B cell (primary cell): ENCODE data around the gene PARD3. TPM values are rescaled to one million over a fixed set of nuclear protein-coding genes. Genes with fewer than 3 reads are reported as not detected.

Experiments
- ATAC-seq: fragments of 200-7000 bp; cut with Tn5 transposase; one replicate; pipeline ENCODE4 v1.10.0; 2021; ENCODE audit warnings: low read depth, mild to moderate bottlenecking, moderate number of reproducible peaks, moderate library complexity
- CTCF ChIA-PET: fragments of 350-600 bp; sonication (Branson Sonifier 250); formaldehyde crosslinking; loops from one replicate; lab custom pipeline; 2021; ENCODE audit warnings: antibody characterized with exemption, inconsistent platforms; lab: Charles Lee
- POLR2A ChIA-PET: fragments of 350-600 bp; sonication (Branson Sonifier 250); formaldehyde crosslinking; loops from one replicate; lab custom pipeline; 2021; ENCODE audit warnings: antibody characterized with exemption; lab: Charles Lee
- DNase-seq: peaks from one replicate; pipeline ENCODE4 v3.0.0; 2013
- H2AFZ ChIP-seq: 2 replicates; pipeline ENCODE4 v1.6.1; 2012; ENCODE audit warnings: mild to moderate bottlenecking, low read depth, low read length; ENCODE audit not compliant: insufficient read depth, poor library complexity, severe bottlenecking
- H3K27ac ChIP-seq, 2 donors: 1 replicate in 1 of 2; 2 replicates in 1 of 2; pipeline ENCODE4 v1.5.1; 2012 to 2013; ENCODE audit warnings: low read length in 2 of 2, mild to moderate bottlenecking in 2 of 2, moderate library complexity in 1 of 2
- H3K27me3 ChIP-seq, 4 experiments: fragments of 200-600 bp in 1 of 4; sonication (generic) in 1 of 4; replicated peaks in 1 of 4; 1 replicate in 2 of 4; 2 replicates in 2 of 4; pipeline versions ENCODE4 v1.6.1 to v1.7.0; 2013 to 2016; ENCODE audit warnings: low read length in 3 of 4, mild to moderate bottlenecking in 2 of 4, mixed read lengths in 1 of 4, moderate library complexity in 1 of 4; ENCODE audit not compliant: insufficient read depth in 4 of 4, control insufficient read depth in 3 of 4; ENCODE audit errors: control extremely low read depth in 1 of 4
- H3K36me3 ChIP-seq, 2 experiments: replicated peaks in 1 of 2; 1 replicate in 1 of 2; 2 replicates in 1 of 2; pipeline versions ENCODE4 v1.6.1 to v1.7.1; 2013; ENCODE audit warnings: low read length in 1 of 2; ENCODE audit not compliant: insufficient read depth in 2 of 2, control insufficient read depth in 1 of 2; ENCODE audit errors: control extremely low read depth in 1 of 2, extremely low read depth in 1 of 2
- H3K4me1 ChIP-seq, 2 donors: fragments of 200-600 bp in 1 of 2; sonication (generic) in 1 of 2; 1 replicate in 1 of 2; 2 replicates in 1 of 2; pipeline versions ENCODE4 v1.5.1 to v1.6.1; 2013 to 2017; ENCODE audit warnings: low read length in 2 of 2; ENCODE audit not compliant: control insufficient read depth in 2 of 2, insufficient read depth in 2 of 2
- H3K4me2 ChIP-seq: replicated peaks from 2 replicates; pipeline ENCODE3; 2012; ENCODE audit warnings: mild to moderate bottlenecking, low read depth, low read length; ENCODE audit not compliant: poor library complexity, severe bottlenecking
- H3K4me3 ChIP-seq, 5 experiments: fragments of 200-600 bp in 1 of 5; sonication (generic) in 1 of 5; 1 replicate in 3 of 5; 2 replicates in 2 of 5; pipeline versions ENCODE4 v1.5.1 to v1.7.0; 2011 to 2016; ENCODE audit warnings: low read length in 4 of 5, mild to moderate bottlenecking in 4 of 5, low read depth in 2 of 5, control low read depth in 1 of 5, moderate library complexity in 1 of 5; ENCODE audit not compliant: insufficient read depth in 1 of 5; ENCODE audit errors: control extremely low read depth in 1 of 5, extremely low read depth in 1 of 5
- H3K79me2 ChIP-seq: fragments of 200-600 bp; sonication (generic); one replicate; pipeline ENCODE4 v1.6.0; 2016; ENCODE audit warnings: low read length; ENCODE audit not compliant: control insufficient read depth, insufficient read depth
- H3K9ac ChIP-seq: fragments of 200-600 bp; sonication (generic); 2 replicates; pipeline ENCODE4 v1.6.1; 2017; ENCODE audit warnings: mild to moderate bottlenecking, low read length, moderate library complexity
- H3K9me3 ChIP-seq, 3 donors: one replicate each; pipeline versions ENCODE4 v1.6.1 to v1.7.1; 2013; ENCODE audit warnings: low read length in 2 of 3; ENCODE audit not compliant: control insufficient read depth in 2 of 3, insufficient read depth in 1 of 3; ENCODE audit errors: control extremely low read depth in 1 of 3
- H4K20me1 ChIP-seq: 2 replicates; pipeline ENCODE4 v1.6.0; 2012; ENCODE audit warnings: mild to moderate bottlenecking, low read length; ENCODE audit not compliant: insufficient read depth, control insufficient read depth, poor library complexity, severe bottlenecking
- H3K27ac Mint-ChIP-seq: one replicate; pipeline ENCODE4 v1.8.0; 2021; ENCODE audit warnings: mixed read lengths
- H3K27me3 Mint-ChIP-seq: one replicate; pipeline ENCODE4 v1.8.0; 2021; ENCODE audit warnings: mixed read lengths
- H3K4me1 Mint-ChIP-seq: one replicate; pipeline ENCODE4 v1.8.0; 2021; ENCODE audit warnings: mixed read lengths
- H3K4me3 Mint-ChIP-seq: one replicate; pipeline ENCODE4 v1.8.0; 2021; ENCODE audit warnings: mixed read lengths
- H3K9me3 Mint-ChIP-seq: one replicate; pipeline ENCODE4 v1.8.0; 2022; ENCODE audit warnings: mixed read lengths; ENCODE audit not compliant: insufficient read depth
- EZH2 ChIP-seq: IDR thresholded peaks from 2 replicates; pipeline ENCODE4 v1.6.1; 2012; ENCODE audit warnings: borderline replicate concordance, low read depth, mild to moderate bottlenecking, moderate library complexity, low read length; ENCODE audit not compliant: insufficient read depth, poor library complexity, severe bottlenecking
- WGBS: methylation state at CpG from one replicate; pipeline ENCODE4 v1.1.5; 2013; ENCODE audit warnings: missing lambda C conversion rate; ENCODE audit not compliant: insufficient coverage; 5-methylcytosine and 5-hydroxymethylcytosine counted together
- intact Hi-C: fragments of 100-400 bp; cut with micrococcal nuclease; formaldehyde crosslinking; loops from one replicate; pipeline ENCODE4 v1.10.0; 2022
- polyA plus RNA-seq: library from polyadenylated mRNA; depleted of rRNA; stranded (reverse); fragments of >200 nt; gene quantifications from 2 replicates; pipeline ENCODE4 v1.2.3, GENCODE V29; 2012
- total RNA-seq, 2 donors: library from RNA; stranded (reverse); fragments of 120-200 nt in 1 of 2; gene quantifications; 1 replicate in 1 of 2; 2 replicates in 1 of 2; pipeline versions ENCODE4 v1.2.3 to v1.2.4, GENCODE V29; 2013 to 2022
- TF ChIP-seq, protein P1 (sequence below): fragments of 200-600 bp; IDR thresholded peaks from one replicate; pipeline ENCODE4 v1.8.0; 2022; ENCODE audit warnings: antibody characterized with exemption, mild to moderate bottlenecking

PARD3 gene
- total and polyA plus RNA-seq, 2 donors (not counting 1 experiment from before 2014, with no cell fraction given): not detected

DNA sequence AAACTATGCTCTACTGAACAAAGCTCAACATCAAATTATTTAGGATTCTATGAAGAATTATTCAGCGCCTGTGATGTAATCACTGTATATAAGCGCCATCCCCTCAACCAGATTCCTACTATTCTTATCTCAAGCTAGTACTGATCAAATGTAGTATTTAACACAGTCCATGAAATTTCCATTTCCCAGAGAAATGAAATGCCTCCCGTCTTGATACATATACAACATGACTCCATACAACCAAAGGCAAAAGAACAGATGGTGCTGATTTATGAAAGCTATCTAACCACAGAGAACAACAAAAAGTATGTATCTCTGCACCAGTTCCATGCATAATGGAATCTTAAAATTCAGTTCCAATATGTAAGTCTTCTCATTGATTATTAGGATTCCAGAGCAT lies 406.1 kb downstream of the PARD3 start:
- Histone ChIP-seq H3K4me3 (no peak overlapping the region), H3K36me3 (no peaks in the 10 kb centered on the region), H4K20me1 (no peaks in the 10 kb centered on the region), H3K9me3 (no peaks in the 10 kb centered on the region), H3K27me3 (no peaks in the 10 kb centered on the region), H3K79me2 (no peaks in the 10 kb centered on the region), H3K4me2 (no peak overlapping the region), H3K9ac (no peak overlapping the region), H3K27ac (no peak overlapping the region), H3K4me1 (no peaks in the 10 kb centered on the region), H2AFZ (no peak overlapping the region)
- H3K4me3 Mint-ChIP-seq: no peak overlapping the region
- H3K27ac Mint-ChIP-seq: no peak overlapping the region
- no peak for DNase-seq
- H3K9me3 Mint-ChIP-seq: no peaks in the 10 kb centered on the region
- ChIA-PET CTCF (no interaction called here), POLR2A (no interaction called here)
- WGBS: no CpG with 5 or more reads among the region's 3 CpGs
- no peak for ATAC-seq
- TF ChIP-seq, protein P1, sequence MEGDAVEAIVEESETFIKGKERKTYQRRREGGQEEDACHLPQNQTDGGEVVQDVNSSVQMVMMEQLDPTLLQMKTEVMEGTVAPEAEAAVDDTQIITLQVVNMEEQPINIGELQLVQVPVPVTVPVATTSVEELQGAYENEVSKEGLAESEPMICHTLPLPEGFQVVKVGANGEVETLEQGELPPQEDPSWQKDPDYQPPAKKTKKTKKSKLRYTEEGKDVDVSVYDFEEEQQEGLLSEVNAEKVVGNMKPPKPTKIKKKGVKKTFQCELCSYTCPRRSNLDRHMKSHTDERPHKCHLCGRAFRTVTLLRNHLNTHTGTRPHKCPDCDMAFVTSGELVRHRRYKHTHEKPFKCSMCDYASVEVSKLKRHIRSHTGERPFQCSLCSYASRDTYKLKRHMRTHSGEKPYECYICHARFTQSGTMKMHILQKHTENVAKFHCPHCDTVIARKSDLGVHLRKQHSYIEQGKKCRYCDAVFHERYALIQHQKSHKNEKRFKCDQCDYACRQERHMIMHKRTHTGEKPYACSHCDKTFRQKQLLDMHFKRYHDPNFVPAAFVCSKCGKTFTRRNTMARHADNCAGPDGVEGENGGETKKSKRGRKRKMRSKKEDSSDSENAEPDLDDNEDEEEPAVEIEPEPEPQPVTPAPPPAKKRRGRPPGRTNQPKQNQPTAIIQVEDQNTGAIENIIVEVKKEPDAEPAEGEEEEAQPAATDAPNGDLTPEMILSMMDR: no peak
- TF ChIP-seq EZH2: no peak
- intact Hi-C loops: no loop called here
- no peaks in the 10 kb centered on the region for H3K27me3 Mint-ChIP-seq
- H3K4me1 Mint-ChIP-seq: no peaks in the 10 kb centered on the region

DNA sequence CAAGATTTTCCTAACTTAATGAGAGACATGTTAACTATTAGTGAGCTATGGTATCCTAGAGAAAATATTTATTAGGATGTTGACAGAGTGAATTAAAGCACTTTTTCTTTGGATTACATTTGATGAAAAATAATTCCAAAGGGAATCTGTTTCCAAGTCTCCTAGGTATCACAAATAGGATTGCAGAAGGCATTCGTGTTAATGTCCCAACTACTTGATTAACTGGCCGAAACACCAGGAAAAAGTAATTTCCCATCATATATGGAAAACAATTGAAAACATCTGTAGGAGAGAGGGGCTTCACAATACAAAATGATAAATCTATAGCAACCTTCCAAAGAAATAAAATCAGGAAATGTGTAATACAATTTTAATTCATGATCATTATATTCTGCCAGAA lies 406.7 kb downstream of the PARD3 start:
- H3K9me3 ChIP-seq: no peaks in the 10 kb centered on the region

More for the DNA sequence above, 406.7 kb downstream of the PARD3 start:
- no peak for TF ChIP-seq EZH2
- TF ChIP-seq, protein P1: no peak
- H3K4me1 Mint-ChIP-seq: no peaks in the 10 kb centered on the region
- no peaks in the 10 kb centered on the region for H4K20me1 ChIP-seq
- intact Hi-C loops: no loop called here
- no peak overlapping the region for H3K4me2 ChIP-seq
- no peak overlapping the region for H2AFZ ChIP-seq
- no peak overlapping the region for H3K9ac ChIP-seq
- H3K27ac Mint-ChIP-seq: no peak overlapping the region
- no peak for ATAC-seq
- no peak for DNase-seq
- no peak overlapping the region for H3K4me3 Mint-ChIP-seq
- H3K4me1 ChIP-seq: no peaks in the 10 kb centered on the region
- CTCF ChIA-PET: no interaction called here
- H3K36me3 ChIP-seq: no peaks in the 10 kb centered on the region
- H3K27me3 ChIP-seq: no peaks in the 10 kb centered on the region
- H3K4me3 ChIP-seq: no peak overlapping the region
- no peaks in the 10 kb centered on the region for H3K9me3 Mint-ChIP-seq
- H3K79me2 ChIP-seq: no peaks in the 10 kb centered on the region
- WGBS: no CpG with 5 or more reads among the region's 2 CpGs
- POLR2A ChIA-PET: no interaction called here
- no peaks in the 10 kb centered on the region for H3K27me3 Mint-ChIP-seq
- no peak overlapping the region for H3K27ac ChIP-seq
